Measurements from ENCODE around the gene SETBP1. TPM values are rescaled to one million over a fixed set of nuclear protein-coding genes. Genes with fewer than 3 reads are reported as not detected.

Gene SETBP1
- total RNA-seq, 1 experiment from 2014 or later, result 4.0 TPM

GRCh38 chr18:44655435-44655834 lies 25.3 kb upstream of the SETBP1 start:
- no peaks in the 10 kb centered on the region for H3K27me3 Mint-ChIP-seq (ENCODE audit: insufficient read depth, unreplicated experiment)
- no peaks in the 10 kb centered on the region for H3K4me1 Mint-ChIP-seq (ENCODE audit: low read depth, unreplicated experiment)
- TF ChIP-seq CTCF (IDR thresholded peaks at IDR 0.05; ENCODE audit: insufficient read depth in 1 of 2, low read depth in 1 of 2, low read length in 1 of 2, severe bottlenecking in 1 of 2, unreplicated experiment in 1 of 2), result no peak
- H3K36me3 Mint-ChIP-seq (ENCODE audit: insufficient read depth, unreplicated experiment), result no peaks in the 10 kb centered on the region
- ChIA-PET POLR2A (no interaction called here), CTCF (no interaction called here)
- Histone ChIP-seq H3K27me3 (replicated peaks; ENCODE audit: control insufficient read depth, insufficient read depth, low read length) (no peaks in the 10 kb centered on the region), H3K4me1 (peaks cover 15% of the 10 kb centered on the region), H3K4me3 (ENCODE audit: low read depth, low read length) (no peak overlapping the region), H3K9me3 (no peaks in the 10 kb centered on the region), H3K36me3 (ENCODE audit: control insufficient read depth, insufficient read depth, low read length) (no peaks in the 10 kb centered on the region)
- no peak overlapping the region for H3K4me3 Mint-ChIP-seq (ENCODE audit: unreplicated experiment)
- H3K9me3 Mint-ChIP-seq (ENCODE audit: unreplicated experiment), result no peaks in the 10 kb centered on the region
- no TSS peak for BruUV-seq (replicated peaks)
- intact Hi-C loops (cut with micrococcal nuclease; ENCODE audit: unreplicated experiment), result no loop called here
- DNase-seq, result no peak
- no peak overlapping the region for H3K27ac Mint-ChIP-seq (ENCODE audit: unreplicated experiment)

- Mint-ChIP-seq H3K4me3 (ENCODE audit: unreplicated experiment) (no peak overlapping the region), H3K4me1 (ENCODE audit: low read depth, unreplicated experiment) (no peaks in the 10 kb centered on the region), H3K27me3 (ENCODE audit: insufficient read depth, unreplicated experiment) (no peaks in the 10 kb centered on the region), H3K9me3 (ENCODE audit: unreplicated experiment) (no peaks in the 10 kb centered on the region), H3K36me3 (ENCODE audit: insufficient read depth, unreplicated experiment) (no peaks in the 10 kb centered on the region), H3K27ac (ENCODE audit: unreplicated experiment) (no peak overlapping the region)
- H3K4me1 ChIP-seq, result no peaks in the 10 kb centered on the region
- ChIA-PET POLR2A (no interaction called here), CTCF (no interaction called here)
- H3K9me3 ChIP-seq, result no peaks in the 10 kb centered on the region
- H3K27me3 ChIP-seq (replicated peaks; ENCODE audit: control insufficient read depth, insufficient read depth, low read length), result no peaks in the 10 kb centered on the region
- TF ChIP-seq CTCF (IDR thresholded peaks at IDR 0.05; ENCODE audit: insufficient read depth in 1 of 2, low read depth in 1 of 2, low read length in 1 of 2, severe bottlenecking in 1 of 2, unreplicated experiment in 1 of 2), result no peak
- H3K36me3 ChIP-seq (ENCODE audit: control insufficient read depth, insufficient read depth, low read length), result no peaks in the 10 kb centered on the region
- no peak overlapping the region for H3K4me3 ChIP-seq (ENCODE audit: low read depth, low read length)
- no TSS peak for BruUV-seq (replicated peaks)
- no peak for DNase-seq
- intact Hi-C loops (cut with micrococcal nuclease; ENCODE audit: unreplicated experiment), result no loop called here
Measured at GRCh38 chr18:44659771-44660170, 20.9 kb upstream of the SETBP1 start.

- no peak for TF ChIP-seq CTCF (IDR thresholded peaks at IDR 0.05; ENCODE audit: insufficient read depth in 1 of 2, low read depth in 1 of 2, low read length in 1 of 2, severe bottlenecking in 1 of 2, unreplicated experiment in 1 of 2)
- no peaks in the 10 kb centered on the region for H3K4me1 ChIP-seq
- no peak for DNase-seq
- BruUV-seq (replicated peaks), result no TSS peak
- CTCF ChIA-PET, result no interaction called here
- POLR2A ChIA-PET, result no interaction called here
- H3K4me3 Mint-ChIP-seq (ENCODE audit: unreplicated experiment), result no peak overlapping the region
- H3K9me3 ChIP-seq, result no peaks in the 10 kb centered on the region
- H3K27me3 ChIP-seq (replicated peaks; ENCODE audit: control insufficient read depth, insufficient read depth, low read length), result no peaks in the 10 kb centered on the region
- H3K9me3 Mint-ChIP-seq (ENCODE audit: unreplicated experiment), result no peaks in the 10 kb centered on the region
- H3K4me1 Mint-ChIP-seq (ENCODE audit: low read depth, unreplicated experiment), result no peaks in the 10 kb centered on the region
- H3K4me3 ChIP-seq (ENCODE audit: low read depth, low read length), result no peak overlapping the region
- no peaks in the 10 kb centered on the region for H3K36me3 Mint-ChIP-seq (ENCODE audit: insufficient read depth, unreplicated experiment)
- H3K27ac Mint-ChIP-seq (ENCODE audit: unreplicated experiment), result no peak overlapping the region
- no peaks in the 10 kb centered on the region for H3K27me3 Mint-ChIP-seq (ENCODE audit: insufficient read depth, unreplicated experiment)
- intact Hi-C loops (cut with micrococcal nuclease; ENCODE audit: unreplicated experiment), result no loop called here
- no peaks in the 10 kb centered on the region for H3K36me3 ChIP-seq (ENCODE audit: control insufficient read depth, insufficient read depth, low read length)
Measured at GRCh38 chr18:44668270-44668975, 12.3 kb upstream of the SETBP1 start.
